Measurements from ENCODE around the gene TRHDE.

The TRHDE gene

DNA sequence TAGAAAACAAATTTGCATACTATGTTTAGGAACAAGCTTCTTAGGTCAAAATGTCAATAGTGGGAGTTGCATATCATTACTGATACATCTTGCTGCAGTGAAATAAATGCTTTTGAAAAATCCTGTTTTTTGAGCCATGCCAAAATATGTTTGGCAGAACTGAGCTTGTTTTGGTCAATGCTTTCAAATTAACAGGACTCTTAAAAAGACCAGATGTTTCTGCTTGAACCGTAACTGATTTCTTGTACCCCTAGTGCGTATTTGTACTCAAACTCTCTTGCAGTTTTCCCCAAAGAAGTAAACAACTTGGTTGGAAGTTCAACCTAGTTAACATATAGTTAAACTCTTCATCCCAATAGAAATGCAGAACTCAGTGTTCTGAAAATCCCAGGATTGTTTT lies 3.4 kb downstream of the TRHDE start:
- no peak for DNase-seq

DNA sequence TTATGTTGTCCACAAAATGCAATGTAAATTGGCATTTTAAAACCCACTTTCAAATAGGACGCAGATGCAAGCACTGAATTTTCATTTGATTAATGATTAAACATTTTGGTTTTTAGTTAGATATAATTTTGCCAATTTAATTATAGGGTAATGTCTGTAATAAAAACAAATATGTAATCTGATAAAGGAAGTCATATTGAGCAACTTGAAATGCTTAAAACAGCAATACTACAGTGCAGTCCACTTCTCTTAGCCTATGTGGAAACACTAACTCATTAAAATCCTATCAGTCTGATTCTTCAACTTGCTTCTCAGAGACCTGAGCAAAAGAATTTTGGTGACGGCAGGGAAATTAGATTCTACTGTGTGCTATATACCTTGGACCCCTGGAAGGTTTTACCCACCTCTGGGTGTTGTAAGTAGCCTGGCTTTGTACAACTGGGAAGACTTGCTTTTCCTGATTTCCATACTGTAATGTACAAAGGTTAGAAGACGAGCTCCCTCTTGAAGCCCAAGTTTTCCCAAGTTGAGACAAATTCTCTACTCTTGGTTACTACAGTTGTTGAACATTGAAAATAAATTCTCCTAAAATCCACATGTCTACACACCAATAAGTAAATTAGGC lies 4.1 kb downstream of the TRHDE start:
- DNase-seq: no peak

DNA sequence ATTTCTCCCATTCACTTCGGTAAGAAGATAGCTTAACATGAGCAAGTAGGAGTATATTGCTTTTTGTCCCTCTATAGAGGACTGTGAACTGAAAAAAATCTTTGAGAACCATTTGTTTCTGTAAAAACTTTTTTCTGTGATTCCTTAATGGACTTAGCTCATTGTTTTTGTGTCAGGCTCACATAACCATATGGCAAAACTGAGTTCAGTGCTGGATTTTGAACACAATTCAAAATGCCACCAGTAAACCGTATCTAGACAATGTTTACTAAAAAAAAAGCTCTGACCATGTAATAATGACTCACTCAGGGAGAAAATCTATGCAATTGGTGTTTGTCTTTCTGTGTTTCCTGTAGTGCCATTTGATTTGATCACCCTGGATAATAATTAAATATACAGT lies 5.2 kb downstream of the TRHDE start:
- no peak for DNase-seq

DNA sequence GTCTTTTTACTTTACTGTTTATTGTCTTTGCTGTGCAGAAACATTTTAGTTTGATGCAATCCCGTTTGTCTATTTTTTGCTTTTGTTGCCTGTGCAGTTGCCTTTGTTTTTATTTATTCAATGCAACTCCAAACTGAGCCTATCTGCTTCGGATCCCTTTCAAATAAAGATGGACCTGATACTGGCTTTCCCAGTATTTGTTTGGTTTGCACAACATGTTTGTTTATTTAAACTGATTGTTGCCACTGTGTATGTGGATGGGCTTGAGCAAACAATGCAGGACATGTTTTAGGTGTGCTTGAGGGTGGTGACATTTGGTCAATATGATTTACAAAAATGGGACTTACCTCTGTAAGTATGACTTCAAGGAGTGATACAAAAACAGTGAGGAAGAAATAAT lies 6.7 kb downstream of the TRHDE start:
- no peak for DNase-seq

DNA sequence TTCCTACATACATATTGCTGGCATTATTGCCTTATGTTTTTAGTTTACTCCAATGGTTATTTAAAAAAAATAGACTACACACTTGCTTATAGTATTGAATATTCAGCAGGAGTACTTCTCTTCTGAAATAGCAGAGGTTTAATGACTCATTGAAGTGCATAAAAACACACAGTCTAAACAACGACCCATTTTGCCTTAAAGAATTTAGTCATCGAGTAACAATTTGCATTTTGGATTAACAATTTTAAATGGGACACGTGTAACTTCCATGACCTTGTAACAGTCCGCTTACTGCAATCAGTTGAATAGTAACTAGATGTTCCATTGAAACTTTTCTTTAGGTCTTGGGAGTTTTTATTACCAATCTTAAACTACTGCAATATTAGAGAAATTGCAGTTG lies 9.0 kb downstream of the TRHDE start:
- no peak for DNase-seq

DNA sequence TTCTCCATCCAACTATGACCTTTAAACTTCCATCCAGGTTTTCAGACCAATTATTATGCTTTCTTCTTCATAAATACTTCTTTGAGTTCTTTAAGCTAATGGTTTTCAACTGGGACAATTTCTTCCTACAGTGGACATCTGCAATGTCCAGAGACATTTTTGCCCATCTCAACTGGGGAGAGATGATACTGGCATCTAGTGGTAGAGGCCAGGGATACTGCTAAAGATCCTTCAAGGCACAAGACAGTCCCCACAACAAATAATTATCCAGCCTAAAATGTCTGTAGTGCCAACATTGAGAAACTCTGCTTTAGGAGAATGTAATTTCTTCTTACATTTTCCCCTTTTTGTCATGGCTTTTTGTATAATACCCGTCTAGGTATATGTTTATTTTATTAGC lies 10.6 kb downstream of the TRHDE start:
- DNase-seq: no peak

DNA sequence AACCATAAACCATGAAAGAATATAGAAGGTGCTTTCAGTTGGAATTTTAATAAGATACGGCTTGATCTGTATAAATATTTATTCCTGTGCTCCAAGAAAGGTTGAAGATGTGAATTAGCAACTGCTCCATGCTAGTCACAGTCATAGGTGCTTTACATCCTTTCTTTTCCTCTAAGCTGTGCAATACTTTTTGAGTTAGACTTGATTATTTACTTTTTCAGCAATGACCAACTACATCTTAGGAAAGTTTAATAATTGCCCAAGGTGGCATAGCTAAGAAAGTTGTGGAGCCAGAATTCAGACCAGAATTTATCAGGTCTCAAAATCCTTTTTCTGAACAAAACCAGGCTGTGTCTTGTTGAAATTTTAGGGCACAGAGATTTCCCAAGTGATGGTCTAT lies 13.7 kb downstream of the TRHDE start:
- no peak for DNase-seq

DNA sequence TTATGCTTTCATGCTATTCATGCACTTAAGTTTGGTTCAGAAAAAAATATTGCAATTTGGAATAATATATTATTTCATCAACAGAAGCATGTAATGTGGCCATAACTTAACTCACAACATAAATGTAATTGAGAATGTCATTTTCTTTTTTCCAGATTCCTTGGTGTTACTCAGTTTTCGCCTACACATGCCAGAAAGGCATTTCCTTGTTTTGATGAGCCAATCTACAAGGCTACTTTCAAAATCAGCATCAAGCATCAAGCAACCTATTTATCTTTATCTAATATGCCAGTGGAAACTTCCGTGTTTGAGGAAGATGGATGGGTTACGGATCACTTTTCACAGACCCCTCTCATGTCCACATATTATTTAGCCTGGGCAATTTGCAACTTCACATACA lies 14.4 kb downstream of the TRHDE start:
- DNase-seq: no peak

DNA sequence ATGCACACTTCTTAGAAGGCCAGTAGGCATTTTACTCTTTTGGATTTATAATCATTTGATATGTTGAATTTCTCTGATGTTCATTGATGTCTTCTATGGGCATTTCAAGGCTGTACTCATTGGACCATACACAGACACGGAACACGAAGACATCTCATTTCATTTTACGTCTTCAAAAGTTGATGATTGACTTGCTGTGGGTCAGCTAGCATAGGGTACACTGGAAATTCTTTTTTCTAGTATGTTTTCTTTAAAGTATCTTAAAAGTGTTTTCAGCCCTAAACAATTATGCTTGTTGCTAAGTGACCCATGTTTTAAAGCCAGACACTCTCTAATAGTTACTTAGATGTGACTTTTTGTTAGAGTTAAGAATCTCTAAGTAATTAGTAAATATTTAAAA lies 16.3 kb downstream of the TRHDE start:
- no peak for DNase-seq

DNA sequence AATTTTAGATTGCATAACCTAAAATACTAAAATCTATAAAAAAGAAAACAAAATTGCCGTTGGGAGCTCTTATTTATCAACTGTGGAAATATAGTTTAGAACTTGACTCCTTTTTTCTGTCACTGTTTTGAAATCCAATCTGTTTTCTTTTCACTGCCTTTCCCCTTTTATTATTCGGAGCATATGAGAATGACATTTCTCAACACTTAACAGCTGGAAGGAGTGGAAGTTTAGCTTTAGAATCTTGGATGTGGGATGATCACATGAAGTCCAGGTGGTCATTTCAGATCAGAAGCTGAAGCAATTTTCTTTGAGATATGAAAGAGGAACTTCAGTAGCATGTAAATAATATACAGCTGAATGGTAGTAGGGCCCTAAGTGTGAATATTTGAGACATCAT lies 16.7 kb downstream of the TRHDE start:
- DNase-seq: no peak

DNA sequence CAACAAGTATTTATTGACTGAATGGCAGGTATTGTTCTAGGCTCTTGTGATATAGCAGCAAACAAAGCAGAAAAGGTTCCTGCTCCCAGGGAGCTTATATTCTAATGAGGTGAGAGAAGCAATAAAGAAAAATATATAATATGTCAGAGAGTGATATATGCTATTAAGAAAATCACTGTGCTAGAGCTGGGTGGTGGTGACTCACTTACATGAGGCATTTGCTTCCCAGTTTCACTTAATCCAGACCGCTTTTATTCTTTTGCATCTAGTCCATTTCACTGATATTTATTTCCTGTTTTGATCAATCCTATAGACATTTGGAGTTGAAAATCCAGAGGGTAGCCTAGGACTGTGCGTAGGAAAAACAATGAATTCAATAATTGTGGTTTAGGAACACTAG lies 17.5 kb downstream of the TRHDE start:
- DNase-seq: no peak

DNA sequence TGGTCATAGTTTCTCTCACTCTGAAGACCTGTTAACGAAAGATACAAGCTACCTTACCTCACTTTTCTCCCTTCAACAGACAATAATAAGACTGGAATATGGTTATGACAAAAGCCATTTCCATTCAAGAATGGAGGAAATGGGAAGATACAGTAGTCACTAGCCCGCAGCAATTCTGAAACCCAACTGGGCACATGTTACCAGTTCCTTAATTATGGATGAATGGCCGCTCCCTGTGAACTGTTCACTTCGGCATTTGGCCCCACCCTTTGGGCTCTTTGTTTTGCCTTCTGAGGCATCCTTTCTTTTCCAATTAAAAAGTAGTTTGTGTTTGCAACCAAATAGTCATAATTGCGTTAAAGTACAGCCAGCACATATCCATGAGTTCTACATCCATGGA lies 19.0 kb downstream of the TRHDE start:
- DNase-seq: no peak

DNA sequence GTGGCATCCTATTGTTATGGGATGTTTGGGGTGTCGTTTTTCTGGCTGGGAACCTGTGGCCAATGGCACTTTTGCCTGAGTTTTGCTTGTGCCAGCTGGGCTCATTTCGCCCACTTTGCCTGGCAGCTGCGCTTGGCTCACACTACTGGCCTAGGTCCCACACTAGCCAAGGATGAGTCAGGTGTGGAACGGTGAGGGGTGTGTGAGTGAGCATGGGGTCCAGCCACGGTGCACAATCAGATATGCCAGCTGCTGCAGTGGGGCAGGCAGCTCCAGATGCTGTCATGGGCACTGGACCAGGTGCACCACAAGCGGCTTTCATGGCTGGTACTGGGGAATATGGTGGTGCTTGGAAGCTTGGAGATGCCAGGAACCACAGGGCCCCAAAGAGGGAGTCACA lies 21.5 kb downstream of the TRHDE start:
- no peak for DNase-seq

DNA sequence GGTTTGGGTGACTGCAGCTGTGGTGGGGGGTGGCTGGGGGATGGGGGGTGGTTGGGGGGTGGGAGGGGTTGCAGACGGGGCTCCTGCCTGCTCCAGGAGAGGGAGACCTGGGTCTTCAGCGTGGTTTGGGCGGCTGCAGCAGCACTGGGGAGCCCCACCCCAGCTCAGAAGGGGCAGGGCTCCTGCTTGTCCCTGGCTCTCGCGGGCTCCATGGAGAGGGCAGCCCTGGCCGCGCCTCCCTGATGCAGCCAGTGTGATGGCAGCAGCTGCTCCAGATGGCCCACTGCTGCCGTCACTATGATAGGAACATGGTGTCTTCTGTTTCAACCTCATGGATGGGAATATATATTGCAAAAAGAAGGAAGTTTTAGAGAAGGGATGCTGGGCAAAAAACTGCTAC lies 22.9 kb downstream of the TRHDE start:
- DNase-seq: no peak

DNA sequence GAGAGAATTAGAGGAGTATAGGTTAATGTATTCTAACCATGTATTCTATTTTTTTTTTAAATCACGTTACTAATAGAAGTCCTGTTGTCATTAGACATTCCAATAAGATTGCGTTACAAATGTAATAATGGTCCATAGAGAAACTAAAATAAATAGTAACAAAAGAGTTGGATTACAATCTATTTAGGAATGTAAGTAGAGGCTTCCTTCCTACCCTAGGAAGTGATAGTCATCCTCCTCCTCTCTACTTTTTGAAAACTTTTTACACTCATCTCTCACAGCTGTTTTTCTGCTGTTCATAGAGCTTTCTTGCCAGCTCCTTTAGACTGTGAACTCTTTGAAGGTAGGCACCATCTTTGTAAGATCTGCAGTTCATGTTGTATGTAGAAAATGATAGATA lies 23.6 kb downstream of the TRHDE start:
- no peak for DNase-seq

DNA sequence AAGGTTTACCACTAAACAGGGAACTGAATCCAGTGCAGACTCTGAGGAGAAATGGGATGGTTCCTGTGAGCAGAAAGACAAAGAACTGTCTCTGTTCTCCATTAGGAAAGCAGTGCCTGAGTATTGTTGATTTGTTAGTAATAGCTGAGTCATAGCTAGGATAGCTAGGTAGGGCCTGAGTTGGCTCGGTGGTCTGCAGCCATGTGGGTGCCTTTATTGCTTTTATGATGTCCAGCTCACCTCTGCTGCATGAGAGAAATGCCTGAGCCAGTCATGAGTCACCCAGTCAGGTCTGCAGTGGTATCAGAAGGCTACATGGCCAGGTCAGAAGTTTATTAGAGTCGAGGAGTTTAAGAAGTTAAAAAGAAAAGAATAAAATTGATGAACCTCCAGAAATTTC lies 24.2 kb downstream of the TRHDE start:
- no peak for DNase-seq

DNA sequence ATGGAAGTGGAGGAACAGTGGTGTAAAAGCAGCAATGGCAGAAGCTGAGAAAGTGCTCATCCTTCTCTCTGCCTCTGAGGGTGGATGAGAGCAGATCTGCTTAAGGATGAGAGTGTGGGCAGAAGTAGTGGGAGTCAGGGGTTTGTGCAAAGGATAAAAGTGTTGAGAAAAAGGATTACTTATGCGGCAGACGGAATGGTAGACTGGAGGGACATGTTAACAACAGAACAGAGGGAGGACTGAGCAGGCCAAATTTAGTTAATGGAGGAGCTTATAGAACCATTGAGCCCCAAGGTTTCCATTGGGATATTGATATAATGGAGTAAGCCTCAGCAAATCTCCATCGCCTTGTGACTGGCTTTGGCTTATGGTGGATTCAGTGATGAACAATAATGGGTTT lies 25.5 kb downstream of the TRHDE start:
- DNase-seq: no peak

DNA sequence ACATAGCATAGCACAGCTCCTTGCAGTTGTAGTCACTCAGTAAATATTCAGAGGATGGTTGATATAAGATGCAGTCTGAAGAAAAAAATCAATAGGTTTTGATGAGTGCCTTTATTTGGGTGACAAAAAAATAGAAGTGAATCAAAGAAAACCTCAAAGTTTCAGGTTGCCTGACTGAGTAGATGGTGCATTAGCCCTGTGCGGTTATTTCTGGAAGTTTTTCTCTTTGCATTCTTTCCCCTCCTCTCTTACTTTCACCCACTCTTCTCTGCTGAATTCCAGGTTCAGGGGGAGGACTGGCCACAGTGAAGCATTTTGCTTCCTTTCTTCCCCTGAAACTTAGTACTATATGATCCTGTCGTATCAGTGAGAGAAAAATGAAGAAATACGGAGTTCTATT lies 28.6 kb downstream of the TRHDE start:
- DNase-seq: no peak

DNA sequence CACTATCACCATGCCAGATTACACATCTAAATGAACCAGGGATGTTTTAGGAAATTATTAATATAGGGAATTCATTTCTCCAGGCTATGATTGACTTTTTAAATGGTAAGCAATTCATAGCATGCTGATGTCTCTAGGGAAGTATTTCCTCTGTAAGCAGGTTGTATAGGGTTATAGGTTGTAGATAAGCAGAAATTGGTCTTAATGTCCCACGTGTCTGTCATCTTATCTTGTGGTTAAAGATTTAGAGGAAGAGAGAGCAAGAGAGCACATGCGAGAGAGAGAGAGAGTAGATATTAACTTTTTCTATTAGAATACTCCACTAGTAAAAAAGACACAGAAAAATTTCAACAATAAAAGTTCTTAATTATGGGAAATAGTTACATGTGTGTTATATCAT lies 32.6 kb downstream of the TRHDE start:
- no peak for DNase-seq

DNA sequence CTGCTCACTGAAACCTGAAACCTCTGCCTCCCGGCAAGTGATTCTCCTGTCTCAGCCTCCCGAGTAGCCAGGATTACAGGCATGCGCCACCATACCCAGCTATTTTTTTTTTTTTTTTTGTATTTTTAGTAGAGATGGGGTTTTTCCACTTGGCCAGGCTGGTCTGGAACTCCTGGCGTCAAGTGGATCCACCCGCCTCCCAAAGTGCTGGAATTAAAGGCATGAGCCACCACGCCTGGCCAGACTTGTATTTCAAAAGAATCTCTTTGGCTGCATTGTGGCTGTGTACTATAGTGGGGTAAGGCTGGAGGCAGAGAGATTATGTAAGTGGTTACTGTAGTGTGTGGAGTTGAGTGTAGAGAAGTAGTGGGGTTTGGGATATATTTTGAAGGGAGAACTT lies 35.1 kb downstream of the TRHDE start:
- DNase-seq: no peak

DNA sequence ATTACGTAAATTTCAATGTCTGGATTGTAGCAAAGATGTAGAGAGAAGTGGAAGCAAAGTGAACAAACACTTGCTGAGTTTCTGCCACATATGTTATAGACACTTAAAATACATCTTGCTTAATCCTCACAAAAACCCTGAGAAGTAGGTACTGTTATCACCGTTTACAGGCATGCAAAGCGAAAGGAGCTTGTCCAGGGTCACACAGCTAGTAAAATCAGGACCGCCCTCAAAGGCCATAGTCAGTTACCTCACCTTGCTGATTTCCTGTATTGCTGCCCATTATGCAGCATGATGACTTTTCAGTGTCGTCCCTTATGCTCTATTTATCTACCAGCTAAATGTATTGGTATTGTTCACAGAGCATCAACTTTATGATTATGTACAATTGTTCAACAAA lies 39.8 kb downstream of the TRHDE start:
- no peak for DNase-seq

DNA sequence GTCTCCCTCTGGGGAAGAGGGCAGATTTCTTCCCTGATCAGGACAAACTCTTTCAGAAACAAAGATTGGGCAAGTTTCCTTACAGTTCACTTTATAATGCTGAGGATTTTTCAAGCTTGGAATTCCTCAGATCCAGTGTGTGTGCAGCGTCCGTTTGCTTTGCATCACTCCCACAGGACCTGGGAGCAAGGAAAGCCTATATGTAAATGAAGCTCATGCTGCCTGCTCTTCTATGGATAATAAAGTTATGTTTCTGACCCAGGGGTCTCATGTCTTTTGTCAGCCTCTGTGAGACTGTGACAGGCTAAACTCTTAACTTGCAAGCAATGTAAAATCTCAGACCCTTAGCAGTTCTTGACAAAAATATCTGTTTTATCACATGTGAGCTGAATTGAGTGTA lies 41.6 kb downstream of the TRHDE start:
- no peak for DNase-seq

DNA sequence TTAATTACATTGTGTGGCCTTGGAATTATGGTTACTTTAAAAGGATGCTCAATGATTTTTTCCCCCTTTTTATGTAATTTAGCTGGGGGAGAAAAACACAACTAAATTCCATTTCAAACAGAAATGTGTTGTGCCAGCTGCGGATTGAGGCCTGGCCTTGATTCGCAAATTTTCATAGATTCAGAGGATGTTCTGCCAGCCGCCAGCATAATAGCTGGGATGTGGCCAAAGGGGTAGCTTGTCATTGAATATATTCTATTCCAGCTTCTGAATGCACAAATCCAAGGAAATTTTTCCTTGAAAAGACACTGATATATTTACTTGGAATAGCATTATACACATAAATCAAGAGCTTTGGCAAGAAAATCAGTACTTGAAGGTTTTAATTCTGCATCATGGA lies 43.7 kb downstream of the TRHDE start:
- DNase-seq: no peak

DNA sequence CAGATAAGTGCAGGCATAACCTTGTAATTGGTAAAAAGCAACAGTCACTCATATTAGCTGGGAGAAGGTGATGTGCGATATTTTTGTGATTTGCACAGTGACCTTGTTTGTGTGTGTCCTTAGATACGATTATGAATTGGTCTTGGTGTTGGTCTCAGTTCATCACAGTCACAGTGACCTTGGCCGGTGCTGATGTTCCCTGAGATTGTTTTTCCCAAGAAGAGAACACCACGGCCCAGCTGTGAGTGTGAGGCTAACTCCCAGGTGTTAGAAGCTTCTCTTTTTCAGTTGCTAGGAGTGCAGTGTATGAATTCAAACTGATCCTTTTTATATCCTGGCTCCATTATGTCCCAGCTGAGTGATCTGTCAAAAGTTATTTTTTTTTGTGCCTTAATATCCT lies 46.2 kb downstream of the TRHDE start:
- no peak for DNase-seq

DNA sequence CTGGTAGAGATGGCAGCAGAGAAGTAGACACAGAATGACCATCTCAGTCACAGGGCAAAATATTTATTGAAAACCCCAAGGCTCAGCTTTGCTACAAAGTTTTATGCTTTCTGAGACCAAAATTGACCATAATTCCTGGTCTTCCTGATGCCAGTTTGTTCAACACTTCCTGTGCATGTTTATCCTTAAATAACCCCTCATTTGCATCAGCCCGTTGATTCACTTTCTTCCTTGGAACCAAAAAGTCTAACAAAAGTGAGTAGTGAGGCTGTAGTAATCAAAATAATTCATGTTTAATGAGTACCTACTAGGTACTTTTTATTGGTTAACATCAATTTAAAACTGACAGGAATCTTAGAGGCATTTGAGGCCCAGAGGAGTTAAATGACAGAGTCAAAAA lies 51.7 kb downstream of the TRHDE start:
- no peak for DNase-seq

DNA sequence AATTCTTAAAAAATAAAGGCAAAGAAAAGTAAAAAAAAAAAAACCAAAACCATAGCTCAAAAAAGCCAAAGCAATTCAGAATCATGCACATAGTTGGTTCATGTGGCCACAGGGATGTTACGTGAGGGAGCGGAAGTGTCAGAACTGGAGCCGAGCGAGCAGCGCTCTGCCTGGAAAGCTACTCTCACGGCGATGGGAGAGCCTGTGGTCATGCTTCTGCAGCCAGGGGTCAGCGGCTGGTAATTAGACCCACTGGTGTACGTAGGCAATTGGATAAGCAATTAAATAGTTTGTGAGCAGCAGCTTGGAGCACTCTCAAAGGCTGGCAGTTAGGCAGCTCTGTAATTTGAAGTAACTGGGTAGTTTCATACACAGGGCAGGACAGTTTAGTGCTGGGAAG lies 58.1 kb downstream of the TRHDE start:
- DNase-seq: no peak

Data from NCI-H1694 treated with DMSO at 0.1 percent for 48 hours (cell line).